Ecto neural progenitor cell (in vitro differentiated cells): ENCODE measurements around the gene ERGIC3.

Source experiments
- DNase-seq: peaks from one replicate; pipeline ENCODE4 v3.0.0-alpha.2; 2018; ENCODE audit warnings: low spot score

ERGIC3 gene

DNA sequence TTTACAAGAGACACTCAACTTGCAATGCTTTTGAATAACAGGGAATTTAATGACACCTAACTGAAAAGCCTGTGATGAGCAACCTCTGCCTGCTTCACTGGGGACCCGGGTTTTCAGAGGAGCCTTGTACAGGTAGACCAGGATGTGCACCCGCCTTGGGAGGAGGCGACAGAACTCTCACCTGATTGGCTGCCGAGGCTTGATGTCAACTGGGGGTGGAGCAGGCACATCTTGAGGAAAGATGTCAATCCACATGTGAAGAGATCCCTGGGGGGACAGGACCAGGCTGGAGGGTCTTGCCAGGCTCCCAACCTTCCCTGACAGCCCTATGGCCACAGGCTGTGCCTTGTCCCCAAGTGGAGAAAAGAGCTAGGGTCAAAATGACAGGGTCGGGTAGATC, 19.8 kb downstream of the ERGIC3 start:
- DNase-seq = no peak

- no peak for DNase-seq
Measured at GRCh38 chr20:35562541-35563110, 20.7 kb downstream of the ERGIC3 start.

GRCh38 chr20:35563834-35564233, 22.0 kb downstream of the ERGIC3 start:
- DNase-seq = no peak

DNA sequence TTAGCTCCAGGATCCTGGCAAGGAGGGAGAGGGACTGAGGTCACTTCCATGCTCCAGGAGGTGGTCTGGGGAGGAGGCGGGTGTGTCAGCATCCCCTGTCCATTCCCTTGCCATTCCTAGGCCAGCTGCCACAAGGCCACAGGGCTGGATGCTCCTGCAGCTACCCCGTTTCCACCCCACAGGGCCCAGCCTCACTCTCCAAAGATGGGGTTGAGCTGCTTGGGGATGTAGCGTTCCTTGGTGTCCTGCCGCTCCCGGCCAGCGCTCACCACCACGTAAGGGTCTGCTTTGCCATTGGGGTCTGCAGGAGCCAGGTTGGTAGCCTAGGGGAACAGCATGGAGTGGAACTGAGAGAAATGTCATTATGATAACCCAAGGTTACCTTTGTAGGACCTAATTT, 23.0 kb downstream of the ERGIC3 start:
- DNase-seq = no peak

DNA sequence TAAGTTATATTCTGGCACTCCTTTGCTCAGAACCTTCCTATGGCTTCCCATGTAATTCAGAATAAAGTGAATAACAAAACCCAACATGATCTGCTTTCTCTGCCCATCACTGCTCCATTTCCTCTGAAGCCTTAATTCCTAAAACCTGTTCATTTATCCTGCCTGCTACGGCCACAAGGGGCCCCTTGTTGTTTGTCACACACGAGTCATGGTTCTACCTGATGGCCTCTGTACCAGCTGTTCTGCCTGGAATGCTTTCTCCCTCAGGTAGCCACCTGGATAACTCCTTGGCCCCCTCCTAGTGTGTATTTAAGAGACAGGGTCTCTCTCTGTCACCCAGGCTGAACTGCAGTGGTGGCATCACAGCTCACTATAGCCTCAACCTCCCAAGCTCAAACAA, 26.8 kb downstream of the ERGIC3 start:
- DNase-seq = no peak

- no peak for DNase-seq
Measured at GRCh38 chr20:35571555-35571954, 29.7 kb downstream of the ERGIC3 start.

DNA sequence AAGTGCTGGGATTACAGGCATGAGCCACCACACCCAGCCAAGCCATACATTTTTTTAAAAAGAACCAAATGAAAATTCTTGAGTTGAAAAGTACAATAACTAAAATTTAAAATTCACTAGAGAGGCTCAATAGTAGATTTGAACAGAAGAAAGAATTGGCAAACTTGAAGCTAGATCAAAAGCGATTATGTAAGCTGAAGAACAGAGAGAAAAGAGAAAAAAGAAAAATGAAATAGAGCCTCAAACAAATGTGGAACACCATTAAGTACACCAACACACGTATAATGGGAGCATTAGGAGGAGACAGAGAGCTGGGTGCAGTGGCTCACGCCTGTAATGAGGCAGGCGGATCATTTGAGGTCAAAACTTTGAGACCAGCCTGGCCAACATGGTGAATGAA, 31.0 kb downstream of the ERGIC3 start:
- no peak for DNase-seq

DNA sequence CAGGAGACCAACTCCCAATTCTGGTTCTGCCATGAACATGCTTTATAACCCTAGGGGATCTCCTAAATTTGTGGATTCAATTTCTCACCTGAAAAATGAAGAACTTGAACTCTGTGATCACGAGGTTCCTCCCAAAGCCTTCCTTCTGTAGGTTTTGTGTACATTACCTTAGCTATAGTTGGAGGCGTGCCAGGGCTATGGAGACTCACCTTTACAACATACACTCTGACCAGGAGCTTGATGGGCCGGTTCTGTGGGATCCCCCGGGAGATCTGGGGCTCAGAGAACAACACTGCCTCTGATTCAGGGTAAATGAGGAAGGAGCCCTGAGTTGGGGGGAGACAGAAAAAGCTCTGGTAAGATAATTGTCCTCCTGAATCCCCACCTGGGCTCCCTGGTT, 34.1 kb downstream of the ERGIC3 start:
- DNase-seq = no peak

- DNase-seq = no peak
Measured at GRCh38 chr20:35576816-35577215, 34.9 kb downstream of the ERGIC3 start.

DNA sequence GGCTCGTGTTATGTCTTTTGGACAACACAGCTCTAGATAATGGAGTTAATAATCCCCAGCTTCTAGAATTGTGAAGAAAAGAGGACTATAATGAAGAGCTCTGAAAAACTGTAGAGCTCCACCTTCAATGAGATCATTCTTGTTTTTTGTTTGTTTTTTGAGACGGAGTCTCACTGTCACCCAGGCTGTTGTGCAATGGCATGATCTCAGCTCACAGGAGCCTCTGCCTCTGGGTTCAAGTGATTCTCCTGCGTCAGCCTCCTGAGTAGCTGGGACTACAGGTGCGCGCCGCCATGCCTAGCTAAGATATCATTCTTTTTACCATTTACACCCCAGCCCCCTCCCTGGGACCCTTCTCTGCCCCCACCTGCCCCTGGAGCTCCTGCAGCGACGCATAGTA, 36.6 kb downstream of the ERGIC3 start:
- DNase-seq = no peak

GRCh38 chr20:35579196-35579595, 37.3 kb downstream of the ERGIC3 start:
- no peak for DNase-seq

DNA sequence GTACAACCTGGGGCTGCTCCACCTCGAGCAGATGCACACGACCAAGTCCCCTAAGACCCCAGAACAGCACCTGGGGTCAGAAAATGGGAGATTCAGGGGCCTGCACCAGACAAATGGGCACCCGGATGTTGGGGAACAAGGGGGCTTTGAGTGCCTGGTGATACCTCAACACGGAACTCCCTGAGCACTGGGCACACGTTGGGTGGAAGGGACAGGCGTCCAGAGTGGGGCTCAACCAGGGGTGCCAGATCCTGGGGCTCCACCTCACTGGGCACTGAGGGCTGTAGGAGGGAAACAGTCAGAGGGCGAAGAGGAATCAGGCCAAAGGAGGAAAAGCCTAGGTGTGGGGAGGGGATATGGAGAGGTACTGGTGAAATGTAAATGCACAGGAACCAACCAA, 40.3 kb downstream of the ERGIC3 start:
- DNase-seq = no peak

- no peak for DNase-seq
Measured at GRCh38 chr20:35582741-35583404, 41.0 kb downstream of the ERGIC3 start.

DNA sequence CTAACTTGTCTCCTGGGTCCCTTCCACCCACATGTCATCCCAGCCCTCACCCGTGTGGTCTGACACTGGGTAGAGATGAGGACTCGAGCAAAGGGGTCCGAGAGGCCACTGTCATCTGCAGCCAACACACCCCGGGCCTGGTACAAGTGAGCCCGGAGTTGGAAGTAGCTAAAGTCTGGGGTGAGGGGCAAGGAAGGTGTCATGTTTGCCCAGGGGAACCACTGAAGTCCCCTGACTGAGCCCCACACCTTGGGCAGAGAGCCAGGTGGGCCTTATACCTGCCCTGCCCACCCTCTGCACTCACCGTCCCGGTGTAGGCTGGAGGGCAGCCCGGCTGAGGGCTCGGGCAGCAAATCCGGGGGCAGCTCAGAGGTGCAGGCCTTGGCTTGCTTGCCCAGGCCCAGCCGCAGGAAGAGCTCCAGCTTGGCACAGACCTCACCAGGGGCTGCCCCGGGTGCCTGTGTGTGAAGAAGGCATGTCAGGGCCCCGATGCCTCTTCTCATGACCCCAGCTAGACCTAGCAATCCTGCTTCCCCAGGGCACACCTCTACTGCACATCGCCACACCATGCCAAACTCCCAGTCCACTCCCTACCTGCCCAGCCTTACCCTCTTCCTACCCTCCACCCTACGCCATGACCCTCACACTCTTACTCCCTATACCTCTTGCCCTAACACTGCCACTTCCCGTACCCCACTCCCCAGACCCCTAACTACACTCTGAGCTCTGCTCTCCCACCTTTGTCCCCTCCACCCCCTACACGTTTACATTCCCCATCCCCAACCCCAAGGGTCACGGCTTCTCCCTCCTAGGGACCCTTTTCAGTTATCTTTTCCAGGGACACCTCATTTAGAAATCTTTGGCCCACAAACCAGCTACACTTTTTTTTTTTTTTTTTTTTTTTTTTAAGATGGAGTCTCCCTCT, 42.0 kb downstream of the ERGIC3 start:
- DNase-seq = no peak

DNA sequence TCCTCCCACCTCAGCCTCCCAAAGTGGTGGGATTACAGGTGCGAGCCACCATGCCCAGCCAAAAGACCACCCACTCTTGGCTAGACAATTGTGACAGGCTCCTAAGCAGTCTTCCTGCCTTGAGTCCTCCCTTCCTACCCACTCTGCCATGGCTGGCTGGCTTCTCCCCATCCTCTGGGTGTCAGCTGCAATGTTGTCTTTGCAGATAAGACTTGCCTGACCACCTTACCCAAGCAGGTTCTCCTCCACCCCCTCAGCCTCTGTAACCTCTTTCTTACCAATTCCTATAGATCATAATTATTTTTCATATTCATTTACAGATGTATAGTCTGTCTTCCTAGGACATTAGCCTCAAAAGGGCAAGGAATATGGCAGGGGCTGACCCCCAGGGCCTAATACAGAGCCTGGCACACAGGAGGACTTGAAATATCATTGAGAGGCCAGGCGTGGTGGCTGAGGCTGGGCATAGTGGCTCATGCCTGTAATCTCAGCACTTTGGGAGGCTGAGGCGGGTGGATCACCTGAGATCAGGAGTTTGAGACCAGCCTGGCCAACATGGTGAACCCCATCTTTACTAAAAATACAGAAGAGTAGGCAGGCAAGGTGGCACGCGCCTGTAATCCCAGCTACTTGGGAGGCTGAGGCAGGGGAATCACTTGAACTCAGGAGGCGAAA, 45.0 kb downstream of the ERGIC3 start:
- DNase-seq = no peak

- DNase-seq = no peak
Measured at GRCh38 chr20:35587436-35587835, 45.6 kb downstream of the ERGIC3 start.

- DNase-seq = no peak
Measured at GRCh38 chr20:35588397-35588796, 46.5 kb downstream of the ERGIC3 start.

DNA sequence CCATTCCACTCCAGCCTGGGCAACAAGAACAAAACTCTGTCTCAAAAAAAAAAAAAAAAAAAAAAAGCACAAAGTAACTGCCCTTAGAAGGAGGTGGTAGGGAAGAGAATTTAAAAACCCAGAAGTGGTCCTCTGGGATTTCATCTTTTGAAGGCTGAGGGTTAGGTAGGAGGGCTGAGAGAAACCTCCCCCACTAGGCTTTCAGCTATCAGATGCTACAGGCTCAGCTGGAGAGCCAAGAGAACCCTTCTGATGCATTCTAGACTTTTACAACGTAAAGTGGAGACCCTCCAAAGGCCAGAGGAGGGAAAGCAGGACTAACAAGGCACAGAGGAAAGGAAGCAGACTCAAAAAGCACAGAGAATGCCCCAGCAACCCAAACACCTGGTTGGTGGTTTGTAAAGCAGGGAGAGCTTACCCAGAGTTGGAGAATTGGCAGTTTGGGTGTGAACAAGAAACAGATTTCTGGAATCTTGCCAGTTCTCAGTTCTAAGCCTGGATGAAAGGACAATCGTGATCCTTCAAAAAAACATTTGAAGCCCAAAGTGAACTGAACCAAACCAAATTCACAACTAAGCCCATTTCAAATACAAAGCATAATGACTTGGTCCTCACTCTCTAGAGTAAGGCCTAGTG, 50.6 kb downstream of the ERGIC3 start:
- DNase-seq = no peak

GRCh38 chr20:35595456-35595855, 53.6 kb downstream of the ERGIC3 start:
- no peak for DNase-seq

DNA sequence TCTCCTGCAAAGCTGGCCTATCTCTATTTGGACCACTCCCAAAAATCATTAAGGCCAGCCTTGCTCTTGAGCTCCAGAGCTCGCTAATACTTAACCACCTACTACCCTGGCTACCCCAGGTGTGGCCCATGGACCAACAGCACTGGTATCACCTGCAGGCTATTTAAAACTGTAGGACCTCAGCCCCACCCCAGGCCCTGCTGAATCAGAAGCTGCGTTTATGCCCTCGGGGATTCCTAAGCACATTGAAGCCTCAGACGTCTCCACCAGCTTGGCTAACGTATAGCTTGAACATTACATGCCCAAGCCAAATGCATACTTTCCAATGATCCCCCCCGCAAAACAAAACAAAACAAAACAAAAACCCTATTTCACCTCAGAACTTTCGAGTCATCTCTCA, 54.0 kb downstream of the ERGIC3 start:
- no peak for DNase-seq

- DNase-seq = no peak
Measured at GRCh38 chr20:35597186-35597585, 55.3 kb downstream of the ERGIC3 start.

DNA sequence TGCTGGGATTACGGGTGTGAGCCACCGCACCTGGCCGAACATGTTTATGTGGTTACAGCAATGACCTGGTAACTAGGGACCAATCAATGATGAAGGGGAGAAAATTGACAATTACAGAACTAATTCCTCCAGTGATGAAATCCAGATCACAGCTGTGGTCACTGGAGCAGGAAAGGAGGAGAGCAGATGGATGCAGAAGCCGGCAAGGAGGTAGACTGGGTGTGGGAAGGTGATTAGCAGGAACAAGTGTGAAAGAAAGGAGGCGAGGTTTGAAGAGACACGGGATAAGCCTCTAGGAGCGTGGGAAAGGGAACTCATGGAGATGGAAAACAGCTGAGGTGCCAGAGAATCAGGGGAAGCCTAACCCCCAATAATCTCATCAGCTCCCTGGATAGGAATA, 56.6 kb downstream of the ERGIC3 start:
- DNase-seq = no peak
